NCI-H128 (cell line): ENCODE data around the gene ZNF18.
"Not testable (repeated sequence)": the region's sequence is repeated elsewhere in the genome, so short reads cannot be mapped to it uniquely, and the experiment has no call there.

ENCODE experiments used
- DNase-seq: peaks from one replicate; lab custom pipeline; 2025; ENCODE audit not compliant: unreplicated experiment; lab: John Stamatoyannopoulos, UW

ZNF18 gene

DNA sequence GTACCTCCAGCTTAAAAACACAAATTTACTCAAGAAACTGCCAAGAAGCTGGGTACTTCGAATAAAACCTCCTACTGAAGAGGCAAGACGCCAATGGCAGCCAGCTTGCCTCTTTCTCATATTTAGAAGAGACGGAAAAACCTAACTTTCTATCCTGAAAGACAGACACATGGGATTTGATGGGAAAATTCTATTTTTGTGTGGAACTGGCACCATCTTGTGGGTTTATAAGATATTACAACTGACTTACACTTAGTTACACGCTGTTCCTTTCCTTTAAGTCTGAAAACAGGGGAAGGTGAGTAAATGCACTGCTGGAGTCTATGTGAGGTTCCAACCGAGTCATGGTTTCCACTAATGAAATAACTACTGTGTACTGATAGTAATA lies 10.3 kb downstream of the ZNF18 start:
- no peak for DNase-seq

DNA sequence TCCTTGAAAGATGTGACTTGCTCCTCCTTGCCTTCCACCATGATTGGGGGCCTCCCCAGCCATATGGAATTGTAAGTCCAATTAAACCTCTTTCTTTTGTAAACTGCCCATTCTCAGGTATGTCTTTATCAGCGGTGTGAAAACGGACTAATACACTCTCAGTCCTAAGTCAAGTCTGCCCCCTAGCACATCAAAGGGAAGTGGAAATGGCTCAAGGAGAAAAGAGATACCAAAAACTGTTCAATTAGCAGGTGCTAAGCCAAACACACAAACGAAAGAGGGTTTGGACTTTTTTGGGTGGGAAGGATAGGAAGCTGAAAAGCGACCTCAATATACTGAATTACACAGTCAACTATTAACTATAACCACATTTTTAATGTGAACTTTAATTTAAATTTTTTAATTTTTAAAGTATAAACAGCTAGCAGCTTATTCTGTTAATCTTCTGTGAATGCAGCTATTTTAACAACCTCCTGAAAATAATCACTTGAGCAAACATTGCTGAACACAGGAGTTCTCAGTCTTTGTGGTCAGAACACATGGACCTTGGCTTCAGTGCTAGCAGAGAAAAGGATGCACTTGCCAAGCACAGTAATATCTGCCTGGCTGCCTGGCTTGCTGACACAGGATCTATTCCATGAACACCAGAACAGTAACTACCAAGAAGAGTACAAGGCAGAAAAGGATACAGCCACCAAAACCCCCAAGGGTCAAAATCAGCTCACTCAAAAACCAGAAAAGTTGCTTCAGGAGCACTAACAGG lies 10.9 kb downstream of the ZNF18 start:
- no peak for DNase-seq

DNA sequence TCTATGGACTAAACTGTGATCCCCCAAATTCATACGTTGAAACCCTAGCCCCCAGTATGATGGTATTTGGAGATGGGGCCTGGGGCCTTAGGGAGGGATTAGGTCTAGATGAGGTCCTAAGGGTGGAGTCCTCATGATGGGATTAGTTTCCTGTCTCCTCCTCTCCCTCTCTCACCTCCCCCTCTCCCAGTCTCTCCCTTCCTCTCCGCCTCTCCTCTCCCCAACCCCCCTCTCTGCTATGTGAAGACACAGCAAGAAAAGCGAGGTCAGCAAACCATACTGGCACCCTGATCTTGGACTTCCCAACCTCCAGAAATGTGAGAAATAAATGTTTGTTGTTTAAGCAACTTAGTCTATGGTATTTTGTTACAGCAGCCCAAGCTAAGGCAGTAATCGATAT lies 15.4 kb downstream of the ZNF18 start:
- DNase-seq: no peak

DNA sequence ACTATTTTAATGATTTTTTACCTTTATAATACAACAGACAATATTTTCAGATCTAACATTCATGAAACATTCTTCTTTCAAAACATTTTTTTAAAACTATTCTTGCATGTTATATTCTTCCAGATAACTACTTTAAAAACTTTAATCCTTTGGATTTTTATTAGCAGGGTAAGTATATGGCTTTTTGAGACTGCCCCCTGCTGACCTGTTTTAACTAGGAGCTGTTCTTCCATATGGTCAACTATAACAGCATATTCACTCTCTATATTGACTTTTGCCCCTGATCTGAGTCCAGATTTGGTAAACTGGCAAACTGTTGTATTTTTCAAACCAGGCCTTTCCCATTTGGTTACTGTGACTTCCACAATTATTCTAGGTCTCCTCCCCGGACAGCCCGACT lies 16.5 kb downstream of the ZNF18 start:
- no peak for DNase-seq

DNA sequence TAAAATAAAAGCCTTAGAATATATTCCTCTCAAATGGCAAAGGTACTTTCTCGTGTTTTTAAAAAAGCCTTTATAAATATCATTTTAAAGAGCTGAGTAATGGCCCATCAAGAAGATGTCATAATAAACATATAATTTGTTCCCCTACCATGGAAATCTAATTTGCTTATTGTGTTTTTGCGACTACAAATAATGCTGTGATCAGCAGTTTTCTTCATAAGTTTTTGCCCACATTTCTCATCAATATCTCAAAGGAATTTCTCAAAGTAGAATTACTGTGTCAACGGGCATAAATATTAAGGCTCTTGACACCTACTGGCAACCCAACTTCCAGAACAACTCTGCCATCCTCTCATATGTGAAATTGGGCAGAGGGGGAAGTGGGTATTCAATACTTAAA lies 17.5 kb downstream of the ZNF18 start:
- DNase-seq: no peak

DNA sequence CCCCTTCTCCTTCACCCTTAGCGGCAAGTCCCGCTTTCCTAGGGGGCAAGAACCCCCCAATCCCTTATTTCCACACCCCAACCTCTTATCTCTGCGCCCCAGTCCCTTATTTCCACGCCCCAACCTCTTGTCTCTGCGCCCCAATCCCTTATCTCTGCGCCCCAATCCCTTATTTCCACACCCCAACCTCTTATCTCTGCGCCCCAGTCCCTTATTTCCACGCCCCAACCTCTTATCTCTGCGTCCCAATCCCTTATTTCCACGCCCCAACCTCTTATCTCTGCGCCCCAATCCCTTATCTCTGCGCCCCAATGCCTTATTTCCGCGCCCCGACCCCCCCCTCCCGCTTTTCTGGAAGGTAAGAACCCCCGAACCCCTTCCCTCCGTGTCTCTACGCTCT lies 24.5 kb downstream of the ZNF18 start:
- DNase-seq: not testable (repeated sequence)

DNA sequence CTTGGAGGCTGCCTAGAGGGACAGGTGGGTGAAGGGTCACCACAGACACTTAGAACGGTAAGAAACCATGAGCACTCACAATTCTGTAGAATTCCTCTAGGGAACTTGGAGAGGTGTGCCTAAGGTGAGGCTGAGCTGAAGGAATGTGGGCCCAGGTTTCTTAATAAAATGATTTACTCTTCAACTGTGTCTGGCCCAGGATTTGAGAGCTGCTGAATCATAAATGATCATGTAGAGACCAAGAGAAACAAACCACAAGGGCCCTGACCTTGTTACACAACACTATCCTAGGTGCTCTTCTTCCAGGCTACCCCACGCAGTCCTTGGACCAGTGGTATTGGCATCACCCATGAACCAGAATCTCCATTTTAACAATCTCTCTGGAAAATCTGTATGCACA lies 27.7 kb downstream of the ZNF18 start:
- DNase-seq: no peak

DNA sequence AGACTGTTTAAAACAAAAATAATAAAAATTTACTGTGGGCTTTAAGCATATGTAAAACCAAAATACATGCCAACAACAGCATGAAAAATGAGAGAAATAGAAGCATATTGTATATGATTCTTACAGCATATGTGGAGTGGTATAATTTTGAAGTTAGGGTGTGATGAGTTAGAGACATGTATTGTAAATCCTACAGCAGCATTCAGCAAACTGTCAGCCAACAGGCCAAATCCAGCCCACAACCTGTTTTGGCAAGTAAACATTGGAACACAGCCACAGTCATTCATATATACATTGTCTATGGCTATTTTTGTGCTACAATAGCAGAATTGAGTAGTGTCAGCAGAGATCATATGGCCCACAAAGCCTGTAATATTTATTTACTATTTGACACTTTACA lies 42.3 kb downstream of the ZNF18 start:
- no peak for DNase-seq

DNA sequence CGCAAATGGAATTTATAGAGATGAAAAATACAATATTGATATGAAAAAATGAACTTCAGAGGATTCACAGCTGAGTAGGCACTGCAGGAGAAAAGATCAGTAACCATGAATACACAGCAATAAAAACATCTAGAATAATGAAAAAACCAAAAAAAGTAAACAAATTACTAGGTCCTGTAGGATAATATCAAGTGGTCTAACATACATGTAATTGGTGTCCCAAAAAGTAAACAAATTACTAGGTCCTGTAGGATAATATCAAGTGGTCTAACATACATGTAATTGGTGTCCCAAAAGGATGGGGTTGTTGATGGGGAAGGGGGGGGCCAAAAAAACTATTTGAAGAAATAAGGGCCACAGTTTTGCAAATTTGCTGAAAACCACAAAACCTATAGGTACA lies 43.4 kb downstream of the ZNF18 start:
- no peak for DNase-seq

DNA sequence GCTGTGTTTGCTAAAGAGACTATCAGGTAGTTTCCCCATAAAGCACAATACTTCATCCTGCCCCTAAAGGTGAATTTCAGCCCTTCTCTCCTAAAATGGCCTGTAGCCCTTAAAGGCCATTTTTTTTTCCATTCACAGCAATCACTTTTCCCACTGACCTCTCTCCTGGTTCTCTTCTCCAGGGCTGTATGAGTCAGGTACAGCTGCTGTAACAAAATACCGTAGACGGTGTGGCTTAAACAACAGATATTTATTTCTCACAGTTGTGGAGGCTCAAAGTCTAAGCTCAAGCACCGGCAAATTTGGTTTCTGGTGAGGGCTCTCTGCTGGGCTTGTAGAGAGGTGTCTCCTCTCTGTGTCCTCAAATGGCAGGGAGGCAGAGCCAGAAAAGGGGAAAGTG lies 44.7 kb downstream of the ZNF18 start:
- DNase-seq: no peak

DNA sequence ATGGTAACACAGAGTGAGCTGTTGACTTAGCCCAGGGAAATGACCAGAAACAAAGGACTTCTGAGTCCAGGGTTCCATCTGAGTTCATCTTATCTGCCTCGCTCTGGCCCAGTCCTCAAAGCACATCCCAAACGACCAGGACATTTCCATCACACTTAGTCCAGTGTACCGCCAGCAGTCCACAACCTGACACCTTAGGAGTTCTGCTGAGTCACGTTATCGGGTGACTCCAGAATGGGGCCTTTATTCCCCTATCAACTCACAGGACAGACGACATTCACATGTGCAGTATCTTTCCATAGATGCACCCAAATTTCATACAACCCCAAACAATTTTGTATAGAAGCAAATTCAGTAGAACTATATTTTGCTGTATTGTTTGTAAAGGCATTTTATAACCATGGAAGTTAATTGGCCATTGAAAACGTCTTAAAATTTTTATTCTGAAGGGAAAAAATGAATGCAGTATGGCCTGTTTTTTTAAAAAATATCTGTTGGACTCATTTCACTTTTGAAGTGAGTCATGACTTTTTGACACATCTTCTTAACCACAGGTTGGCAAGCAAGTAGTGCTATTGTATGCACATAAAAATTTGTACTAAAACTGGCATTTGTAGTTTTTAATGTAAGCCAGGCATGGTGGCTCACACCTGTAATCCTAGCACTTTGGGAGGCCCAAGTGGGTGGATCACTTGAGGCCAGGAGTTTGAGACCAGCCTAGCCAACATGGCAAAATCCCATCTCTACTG lies 46.3 kb downstream of the ZNF18 start:
- DNase-seq: no peak

DNA sequence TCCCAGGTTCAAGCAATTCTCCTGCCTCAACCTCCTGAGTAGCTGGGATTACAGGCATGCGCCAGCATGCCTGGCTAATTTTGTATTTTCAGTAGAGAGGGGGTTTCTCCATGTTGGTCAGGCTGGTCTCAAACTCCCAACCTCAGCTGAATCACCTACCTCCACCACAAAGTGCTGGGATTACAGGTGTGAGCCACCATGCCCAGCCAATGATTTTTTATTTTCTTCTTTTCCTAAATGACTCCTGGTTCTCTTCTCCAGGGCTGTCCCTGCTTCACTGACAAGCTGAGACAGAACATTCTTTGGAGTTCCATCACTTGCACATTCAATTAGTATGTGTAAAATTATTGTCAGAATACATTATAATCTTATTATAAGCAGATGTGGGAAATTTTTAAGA lies 47.7 kb downstream of the ZNF18 start:
- DNase-seq: not testable (repeated sequence)

DNA sequence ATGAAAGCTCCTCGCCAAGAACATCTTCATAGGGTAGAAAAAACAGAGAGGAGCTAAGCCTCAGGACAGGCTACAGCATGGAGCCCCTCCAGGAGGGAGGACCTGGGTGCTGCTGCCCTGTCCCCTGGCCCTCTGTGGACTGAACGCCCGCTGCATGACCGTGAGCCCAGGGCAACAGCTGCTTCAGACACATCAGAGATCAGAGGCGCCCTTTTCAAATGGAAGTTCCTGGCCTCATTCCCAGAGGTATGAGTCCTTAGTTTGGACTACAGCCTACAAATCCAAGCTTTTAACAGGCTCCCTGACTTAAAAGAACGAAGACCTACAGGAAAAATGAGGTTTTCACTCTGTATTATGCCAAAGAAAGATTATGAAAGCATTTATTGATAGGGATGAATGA lies 48.5 kb downstream of the ZNF18 start:
- no peak for DNase-seq

DNA sequence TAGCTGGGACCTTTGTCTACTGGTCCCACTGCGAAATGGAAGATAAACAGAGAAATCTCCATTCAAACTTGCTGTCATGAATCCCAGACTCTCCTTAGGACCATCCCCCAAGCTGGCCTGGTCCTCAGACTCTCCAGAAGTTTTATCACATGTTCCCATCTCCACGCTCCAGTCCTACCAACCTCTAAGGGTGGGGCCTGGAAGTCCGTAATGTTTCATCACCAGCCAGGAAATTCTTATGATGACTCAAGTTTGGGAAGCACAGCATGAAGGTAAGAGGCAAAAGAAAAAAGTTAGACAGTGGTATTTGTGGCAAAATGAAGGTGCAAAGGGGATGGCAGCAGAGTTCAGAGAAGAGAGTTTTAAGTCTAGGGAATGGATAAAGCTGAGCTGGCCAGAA lies 52.7 kb downstream of the ZNF18 start:
- DNase-seq: no peak

DNA sequence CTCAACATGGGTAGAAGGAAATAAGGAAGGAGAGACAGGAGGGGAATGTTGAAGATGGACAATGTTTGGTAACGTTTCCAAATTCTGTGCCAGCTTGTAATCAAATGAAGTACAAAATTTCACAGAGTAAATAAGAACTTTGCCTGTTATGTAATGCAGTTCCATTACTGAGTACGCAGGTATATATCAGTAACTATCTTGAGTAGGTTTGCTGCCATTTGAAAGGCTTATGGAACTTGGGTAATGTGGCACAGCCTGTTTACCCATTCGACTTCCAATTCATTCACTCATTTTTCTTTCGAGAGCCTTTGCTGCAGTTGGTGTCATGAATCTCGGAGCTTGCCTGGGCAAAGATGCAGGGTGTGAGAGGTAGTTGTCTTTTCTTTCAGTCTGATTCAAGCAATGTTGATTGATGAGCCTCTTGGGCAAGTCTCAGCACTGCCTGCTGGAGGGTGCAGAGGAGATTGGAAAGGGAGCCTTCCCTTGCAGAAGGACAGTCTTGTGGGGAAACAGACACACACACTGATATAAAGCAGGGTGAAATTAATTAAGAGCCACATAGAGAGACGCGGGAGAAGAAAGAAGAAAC lies 53.4 kb downstream of the ZNF18 start:
- no peak for DNase-seq

DNA sequence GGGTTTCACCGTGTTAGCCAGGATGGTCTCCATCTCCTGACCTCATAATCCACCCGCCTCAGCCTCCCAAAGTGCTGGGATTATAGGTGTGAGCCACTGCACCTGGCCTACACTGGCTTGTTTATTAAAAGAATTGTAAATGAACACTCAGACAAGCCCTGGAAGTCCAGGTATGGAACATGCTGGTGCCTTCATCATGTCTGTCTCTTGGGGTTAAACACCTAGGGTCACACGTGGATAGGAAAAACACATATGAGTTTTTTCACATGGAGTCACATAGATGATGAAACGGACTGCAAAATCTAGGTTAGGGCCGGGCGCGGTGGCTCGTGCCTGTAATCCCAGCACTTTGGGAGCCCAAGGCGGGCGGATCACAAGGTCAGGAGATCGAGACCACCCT lies 54.2 kb downstream of the ZNF18 start:
- not testable (repeated sequence) for DNase-seq

DNA sequence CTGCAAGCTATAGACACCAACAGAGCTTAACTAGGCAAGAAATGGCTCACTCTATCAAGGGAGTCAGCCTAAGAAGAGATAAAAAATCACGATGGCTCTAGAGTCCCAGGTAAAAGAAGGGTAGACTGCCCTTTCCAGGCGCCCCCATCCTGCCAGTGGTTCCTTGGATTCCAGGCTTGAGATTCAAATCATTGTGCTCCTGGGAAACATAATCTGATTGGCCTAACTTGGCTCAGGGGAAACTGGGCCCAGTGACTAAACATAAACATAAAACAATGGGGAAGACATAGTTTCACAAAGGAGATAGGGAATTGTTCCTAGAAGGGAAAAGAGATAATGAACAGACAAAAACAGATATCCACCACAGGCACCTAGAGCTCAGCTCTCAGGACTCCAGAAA lies 56.4 kb downstream of the ZNF18 start:
- no peak for DNase-seq

DNA sequence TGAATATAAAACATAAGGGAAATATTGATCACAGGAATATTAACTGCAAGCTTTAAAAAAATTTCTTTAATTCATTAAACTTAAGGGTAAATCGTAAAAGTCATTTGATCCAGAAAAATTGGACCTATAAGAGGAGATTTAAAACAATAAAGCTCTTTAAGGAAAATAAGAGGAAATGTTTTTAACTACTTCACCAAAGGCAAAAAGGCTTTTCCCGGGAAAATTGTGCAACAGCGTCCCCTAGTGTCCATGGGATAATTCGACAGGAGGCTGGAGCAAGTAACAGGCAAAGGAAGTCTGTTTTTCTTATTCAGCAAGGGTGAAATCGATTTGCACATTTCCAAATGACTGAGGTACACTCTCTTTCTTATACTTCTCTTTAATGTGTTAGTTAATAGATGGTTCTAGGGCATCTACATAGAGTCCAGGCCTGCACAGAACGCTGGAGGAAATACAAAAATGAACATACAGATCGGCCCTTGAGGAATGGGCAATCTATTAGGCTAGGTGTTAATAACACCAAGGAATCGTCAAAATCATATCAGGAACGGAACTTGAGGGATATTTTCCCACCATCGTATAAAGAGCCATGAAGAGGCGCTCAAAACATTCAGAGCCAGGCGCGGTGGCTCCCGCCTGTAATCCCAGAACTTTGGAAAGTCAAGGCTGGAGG lies 61.4 kb downstream of the ZNF18 start:
- DNase-seq: no peak

DNA sequence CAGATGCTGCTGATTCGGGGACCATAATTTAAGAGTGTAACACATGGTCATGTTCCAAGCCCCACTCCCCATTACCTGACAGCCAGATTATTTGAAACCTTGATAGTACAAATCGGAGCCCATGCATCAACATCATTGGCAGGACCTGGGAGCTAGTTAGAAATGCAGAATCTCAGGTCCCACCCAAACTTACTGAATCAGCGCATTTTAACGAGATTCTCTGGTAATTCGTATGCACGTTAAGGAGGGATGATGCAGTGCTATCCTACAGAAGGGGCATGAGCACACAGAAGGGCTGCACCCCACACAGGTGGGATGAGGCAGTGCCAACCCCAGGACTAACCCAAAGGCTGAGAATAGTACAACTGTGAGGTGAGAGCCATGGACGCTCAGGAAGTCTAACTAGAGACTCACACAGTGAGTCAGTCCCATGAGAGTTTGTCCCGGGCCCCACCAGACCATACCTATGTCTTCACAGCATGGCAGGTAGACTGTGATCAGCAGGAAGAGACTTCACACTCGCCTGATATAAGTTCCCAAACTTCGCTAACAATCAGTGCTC lies 64.9 kb downstream of the ZNF18 start:
- no peak for DNase-seq

DNA sequence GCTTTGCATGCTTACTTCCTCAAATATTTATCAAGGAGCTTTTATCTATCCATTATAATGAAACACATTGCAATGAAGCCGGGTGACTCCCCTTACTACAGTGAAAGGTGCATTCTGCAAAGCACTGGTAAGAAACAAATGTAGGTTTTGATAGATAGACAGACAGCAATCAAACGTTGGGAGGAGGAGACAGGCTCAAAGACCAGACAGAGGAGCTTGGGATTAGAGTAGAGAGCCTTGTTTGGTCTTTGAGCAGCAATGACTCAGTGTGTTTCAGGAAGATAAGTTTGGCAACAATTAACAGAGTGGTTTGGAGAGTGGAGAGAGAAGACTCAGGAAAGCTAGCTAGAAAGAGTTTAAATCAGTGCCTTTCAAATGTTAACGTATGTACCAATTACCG lies 68.8 kb downstream of the ZNF18 start:
- no peak for DNase-seq
